Activated CD4-positive, alpha-beta T cell treated with anti-CD3 and anti-CD28 coated beads for 24 hours (primary cell): ENCODE results near the gene CSF2RB.

Source experiments
- DNase-seq, 2 donors: peaks; one replicate each; pipeline ENCODE4 v3.0.0-alpha.2; 2020; ENCODE audit warnings: low read depth in 2 of 2

CSF2RB gene

GRCh38 chr22:36913427-36914389 is at the start of gene CSF2RB:
Gene CSF2RB, plus strand, starts transcription at chr22:36913628. Its CDS starts 8,580 bp downstream, at chr22:36922208.
- no peak for DNase-seq

GRCh38 chr22:36863979-36864378 is 49.4 kb upstream of the CSF2RB start:
- DNase-seq: no peak

GRCh38 chr22:36864454-36865215 is 48.8 kb upstream of the CSF2RB start:
- no peak for DNase-seq

GRCh38 chr22:36865346-36865745 is 48.1 kb upstream of the CSF2RB start:
- no peak for DNase-seq

- no peak for DNase-seq
These were observed 45.7 kb upstream of the CSF2RB start for GRCh38 chr22:36867695-36868094.

GRCh38 chr22:36868546-36869181 is 44.8 kb upstream of the CSF2RB start:
- DNase-seq: no peak

GRCh38 chr22:36870250-36870649 is 43.2 kb upstream of the CSF2RB start:
- no peak for DNase-seq

- DNase-seq: no peak
These were observed 41.8 kb upstream of the CSF2RB start for GRCh38 chr22:36871669-36872081.

GRCh38 chr22:36872084-36872483 is 41.3 kb upstream of the CSF2RB start:
- DNase-seq: no peak

GRCh38 chr22:36872866-36873498 is 40.4 kb upstream of the CSF2RB start:
- DNase-seq: no peak

- DNase-seq: no peak
These were observed 39.7 kb upstream of the CSF2RB start for GRCh38 chr22:36873614-36874308.

GRCh38 chr22:36874309-36874696 is 39.1 kb upstream of the CSF2RB start:
- DNase-seq: no peak

GRCh38 chr22:36874736-36875135 is 38.7 kb upstream of the CSF2RB start:
- no peak for DNase-seq

- no peak for DNase-seq
These were observed 37.7 kb upstream of the CSF2RB start for GRCh38 chr22:36875741-36876140.

- no peak for DNase-seq
These were observed 33.7 kb upstream of the CSF2RB start for GRCh38 chr22:36879775-36880174.

- no peak for DNase-seq
These were observed 31.8 kb upstream of the CSF2RB start for GRCh38 chr22:36881504-36882245.

GRCh38 chr22:36884349-36885158 is 28.9 kb upstream of the CSF2RB start:
- no peak for DNase-seq

GRCh38 chr22:36885474-36885873 is 28.0 kb upstream of the CSF2RB start:
- no peak for DNase-seq

- DNase-seq: no peak
These were observed 27.4 kb upstream of the CSF2RB start for GRCh38 chr22:36886016-36886415.

GRCh38 chr22:36887162-36887561 is 26.3 kb upstream of the CSF2RB start:
- no peak for DNase-seq
